NK-92 (cell line): ENCODE results near the gene PARD3.
"Not testable (repeated sequence)": the region's sequence is repeated elsewhere in the genome, so short reads cannot be mapped to it uniquely, and the experiment has no call there.

Experiments used
- DNase-seq: peaks from one replicate; lab custom pipeline; 2025; ENCODE audit not compliant: unreplicated experiment; lab: John Stamatoyannopoulos, UW

Gene PARD3

GRCh38 chr10:34654211-34654610 lies 160.9 kb downstream of the PARD3 start:
- no peak for DNase-seq

GRCh38 chr10:34653530-34653929 lies 161.6 kb downstream of the PARD3 start:
- no peak for DNase-seq

- DNase-seq = no peak
Observed at GRCh38 chr10:34651416-34652195, 163.5 kb downstream of the PARD3 start.

- no peak for DNase-seq
Observed at GRCh38 chr10:34650156-34650555, 164.9 kb downstream of the PARD3 start.

- DNase-seq = no peak
Observed at GRCh38 chr10:34649385-34649784, 165.7 kb downstream of the PARD3 start.

- no peak for DNase-seq
Observed at GRCh38 chr10:34648919-34649318, 166.2 kb downstream of the PARD3 start.

GRCh38 chr10:34647875-34648865 lies 166.9 kb downstream of the PARD3 start:
- no peak for DNase-seq

GRCh38 chr10:34647160-34647559 lies 167.9 kb downstream of the PARD3 start:
- no peak for DNase-seq

- DNase-seq = no peak
Observed at GRCh38 chr10:34646331-34646730, 168.8 kb downstream of the PARD3 start.

GRCh38 chr10:34644815-34645214 lies 170.3 kb downstream of the PARD3 start:
- not testable (repeated sequence) for DNase-seq

GRCh38 chr10:34644224-34644623 lies 170.9 kb downstream of the PARD3 start:
- DNase-seq = no peak

GRCh38 chr10:34643620-34644019 lies 171.5 kb downstream of the PARD3 start:
- DNase-seq = no peak

GRCh38 chr10:34641913-34642558 lies 173.1 kb downstream of the PARD3 start:
- DNase-seq = no peak

GRCh38 chr10:34641147-34641912 lies 173.8 kb downstream of the PARD3 start:
- no peak for DNase-seq

GRCh38 chr10:34638406-34639054 lies 176.6 kb downstream of the PARD3 start:
- no peak for DNase-seq

- DNase-seq = no peak
Observed at GRCh38 chr10:34637418-34637911, 177.6 kb downstream of the PARD3 start.

- DNase-seq = no peak
Observed at GRCh38 chr10:34635111-34635510, 180.0 kb downstream of the PARD3 start.

- no peak for DNase-seq
Observed at GRCh38 chr10:34633374-34633773, 181.7 kb downstream of the PARD3 start.

GRCh38 chr10:34629084-34629483 lies 186.0 kb downstream of the PARD3 start:
- no peak for DNase-seq
